Measurements from ENCODE around the gene ABHD6. TPM values are rescaled to one million over a fixed set of nuclear protein-coding genes. Genes with fewer than 3 reads are reported as not detected.
"Not testable (repeated sequence)": the region's sequence is repeated elsewhere in the genome, so short reads cannot be mapped to it uniquely, and the experiment has no call there.

Gene ABHD6
- total RNA-seq, 1 donor from 2014 or later: 5.2 TPM

DNA sequence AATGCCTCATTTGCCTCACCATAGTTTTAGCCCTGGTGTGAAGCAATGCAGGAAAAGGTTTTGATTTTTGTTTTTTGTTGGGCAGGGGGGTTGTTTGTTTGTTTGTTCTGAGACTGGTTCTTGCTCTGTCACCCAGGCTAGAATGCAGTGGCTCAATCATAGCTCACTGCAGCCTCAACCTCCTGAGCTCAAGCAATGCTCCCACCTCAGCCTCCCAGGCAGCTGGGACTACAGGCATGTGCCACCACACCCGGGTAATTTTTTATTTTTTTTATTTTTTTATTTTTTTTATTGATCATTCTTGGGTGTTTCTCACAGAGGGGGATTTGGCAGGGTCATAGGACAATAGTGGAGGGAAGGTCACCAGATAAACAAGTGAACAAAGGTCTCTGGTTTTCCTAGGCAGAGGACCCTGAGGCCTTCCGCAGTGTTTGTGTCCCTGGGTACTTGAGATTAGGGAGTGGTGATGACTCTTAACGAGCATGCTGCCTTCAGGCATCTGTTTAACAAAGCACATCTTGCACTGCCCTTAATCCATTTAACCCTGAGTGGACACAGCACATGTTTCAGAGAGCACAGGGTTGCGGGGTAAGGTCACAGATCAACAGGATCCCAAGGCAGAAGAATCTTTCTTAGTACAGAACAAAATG, 51.5 kb downstream of the ABHD6 start:
- H3K27me3 ChIP-seq (ENCODE audit: control insufficient read depth in 3 of 3, insufficient read depth in 3 of 3, low read length in 3 of 3); H3K4me3 ChIP-seq (ENCODE audit: low read length in 3 of 3); H3K9ac ChIP-seq (ENCODE audit: low read depth in 1 of 3, low read length in 3 of 3); H3K27ac ChIP-seq (ENCODE audit: low read depth, low read length); H3K9me3 ChIP-seq (ENCODE audit: control insufficient read depth in 3 of 3, low read length in 3 of 3): not testable (repeated sequence)
- Histone ChIP-seq H3K36me3 (ENCODE audit: control insufficient read depth in 3 of 3, insufficient read depth in 3 of 3, low read length in 3 of 3) (peaks cover 0 to 11% (median 10%) of the 10 kb centered on the region in 3 donors), H3K4me1 (ENCODE audit: control insufficient read depth in 3 of 3, insufficient read depth in 3 of 3, low read length in 3 of 3) (peaks cover 3 to 22% (median 15%) of the 10 kb centered on the region in 3 donors)

DNA sequence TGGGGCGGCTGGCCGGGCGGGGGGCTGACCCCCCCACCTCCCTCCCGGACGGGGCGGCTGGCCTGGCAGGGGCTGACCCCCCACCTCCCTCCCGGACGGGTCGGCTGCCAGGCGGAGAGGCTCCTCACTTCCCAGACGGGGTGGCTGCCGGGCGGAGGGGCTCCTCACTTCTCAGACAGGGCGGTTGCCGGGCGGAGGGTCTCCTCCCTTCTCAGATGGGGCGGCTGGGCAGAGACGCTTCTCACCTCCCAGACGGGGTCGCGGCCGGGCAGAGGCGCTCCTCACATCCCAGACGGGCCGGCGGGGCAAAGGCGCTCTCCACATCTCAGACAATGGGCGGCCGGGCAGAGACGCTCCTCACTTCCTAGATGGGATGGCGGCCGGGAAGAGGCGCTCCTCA, 52.9 kb downstream of the ABHD6 start:
- not testable (repeated sequence) for H3K9ac ChIP-seq (ENCODE audit: low read depth in 1 of 3, low read length in 3 of 3); H3K4me3 ChIP-seq (ENCODE audit: low read length in 3 of 3); H3K27me3 ChIP-seq (ENCODE audit: control insufficient read depth in 3 of 3, insufficient read depth in 3 of 3, low read length in 3 of 3); H3K9me3 ChIP-seq (ENCODE audit: control insufficient read depth in 3 of 3, low read length in 3 of 3); H3K27ac ChIP-seq (ENCODE audit: low read depth, low read length)
- H3K36me3 ChIP-seq (ENCODE audit: control insufficient read depth in 3 of 3, insufficient read depth in 3 of 3, low read length in 3 of 3): peaks cover 0 to 11% (median 5%) of the 10 kb centered on the region in 3 donors
- H3K4me1 ChIP-seq (ENCODE audit: control insufficient read depth in 3 of 3, insufficient read depth in 3 of 3, low read length in 3 of 3): peaks cover 3 to 18% (median 15%) of the 10 kb centered on the region in 3 donors

DNA sequence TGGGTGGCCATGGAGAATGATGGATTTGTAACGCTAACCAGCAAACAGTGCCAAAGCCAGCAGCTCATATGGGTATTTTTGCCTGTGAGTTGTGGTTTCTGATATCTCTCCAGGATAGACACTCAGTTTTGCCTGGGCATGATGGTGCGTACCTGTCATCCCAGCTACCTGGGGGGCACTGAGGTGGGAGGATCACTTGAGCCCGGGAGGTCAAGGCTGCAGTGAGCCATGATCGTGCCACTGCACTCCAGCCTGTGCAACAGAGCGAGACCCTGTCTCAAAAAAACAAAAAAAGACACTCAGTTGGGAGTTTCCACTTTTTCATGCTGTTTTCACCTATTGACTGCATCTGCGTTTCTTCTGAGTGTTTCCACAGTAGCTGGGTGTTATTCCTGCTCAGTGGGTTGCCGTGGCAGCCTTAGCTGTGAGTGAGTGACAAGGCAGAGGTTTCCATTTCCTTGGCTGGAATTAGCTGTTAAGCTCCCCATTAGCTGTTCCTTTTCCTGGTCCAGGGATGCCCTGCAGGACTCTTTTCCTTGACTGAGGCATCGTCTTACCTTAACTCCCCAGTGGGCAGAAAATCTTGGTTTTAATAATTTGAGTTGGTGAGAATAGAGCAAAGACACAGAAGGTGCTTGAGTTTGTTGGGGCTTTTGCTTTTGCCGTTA, 54.2 kb downstream of the ABHD6 start:
- no peak overlapping the region for H3K4me3 ChIP-seq (ENCODE audit: low read length in 3 of 3)
- H3K9ac ChIP-seq (ENCODE audit: low read depth in 1 of 3, low read length in 3 of 3): no peak overlapping the region
- H3K9me3 ChIP-seq (ENCODE audit: control insufficient read depth in 3 of 3, low read length in 3 of 3): no peaks in the 10 kb centered on the region
- no peaks in the 10 kb centered on the region for H3K27me3 ChIP-seq (ENCODE audit: control insufficient read depth in 3 of 3, insufficient read depth in 3 of 3, low read length in 3 of 3)
- peaks cover 0 to 8% (median 5%) of the 10 kb centered on the region in 3 donors for H3K36me3 ChIP-seq (ENCODE audit: control insufficient read depth in 3 of 3, insufficient read depth in 3 of 3, low read length in 3 of 3)
- no peak overlapping the region for H3K27ac ChIP-seq (ENCODE audit: low read depth, low read length)
- H3K4me1 ChIP-seq (ENCODE audit: control insufficient read depth in 3 of 3, insufficient read depth in 3 of 3, low read length in 3 of 3): peaks cover 3 to 23% (median 15%) of the 10 kb centered on the region in 3 donors

DNA sequence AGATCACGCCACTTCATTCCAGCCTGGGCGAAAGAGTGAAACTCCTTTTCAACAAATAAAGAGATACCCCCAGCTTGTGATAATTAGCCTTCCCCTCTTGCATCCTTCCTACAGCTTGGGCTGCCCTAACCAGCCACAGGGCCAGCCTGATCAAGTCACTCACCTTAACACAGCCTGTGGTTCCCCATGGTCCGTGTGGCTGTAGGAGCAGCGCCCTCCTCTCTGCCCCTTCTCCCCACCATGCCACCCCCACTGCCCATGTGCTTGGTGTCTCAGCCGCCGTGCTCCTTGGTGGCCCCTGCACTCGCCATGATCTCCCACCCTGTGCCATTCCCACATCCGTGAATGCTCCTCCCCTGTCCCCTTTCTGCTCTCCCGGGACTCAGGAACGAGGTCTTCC, 55.3 kb downstream of the ABHD6 start:
- no peak overlapping the region for H3K9ac ChIP-seq (ENCODE audit: low read depth in 1 of 3, low read length in 3 of 3)
- H3K27ac ChIP-seq (ENCODE audit: low read depth, low read length): no peak overlapping the region
- H3K4me1 ChIP-seq (ENCODE audit: control insufficient read depth in 3 of 3, insufficient read depth in 3 of 3, low read length in 3 of 3): peaks cover 5 to 19% (median 9%) of the 10 kb centered on the region in 3 donors
- H3K27me3 ChIP-seq (ENCODE audit: control insufficient read depth in 3 of 3, insufficient read depth in 3 of 3, low read length in 3 of 3): no peaks in the 10 kb centered on the region
- H3K4me3 ChIP-seq (ENCODE audit: low read length in 3 of 3): no peak overlapping the region
- H3K9me3 ChIP-seq (ENCODE audit: control insufficient read depth in 3 of 3, low read length in 3 of 3): no peaks in the 10 kb centered on the region
- H3K36me3 ChIP-seq (ENCODE audit: control insufficient read depth in 3 of 3, insufficient read depth in 3 of 3, low read length in 3 of 3): peaks cover 0 to 2% (median 2%) of the 10 kb centered on the region in 3 donors

DNA sequence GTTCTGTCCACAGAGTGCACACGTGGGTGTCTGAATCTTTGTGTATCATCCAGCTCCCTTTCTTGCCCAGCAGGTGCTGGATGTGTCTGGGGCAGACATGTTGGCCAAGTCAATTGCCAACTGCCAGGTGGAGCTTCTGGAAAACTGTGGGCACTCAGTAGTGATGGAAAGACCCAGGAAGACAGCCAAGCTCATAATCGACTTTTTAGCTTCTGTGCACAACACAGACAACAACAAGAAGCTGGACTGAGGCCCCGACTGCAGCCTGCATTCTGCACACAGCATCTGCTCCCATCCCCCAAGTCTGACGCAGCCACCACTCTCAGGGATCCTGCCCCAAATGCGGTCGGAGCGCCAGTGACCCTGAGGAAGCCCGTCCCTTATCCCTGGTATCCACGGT, 55.9 kb downstream of the ABHD6 start:
- H3K27me3 ChIP-seq (ENCODE audit: control insufficient read depth in 3 of 3, insufficient read depth in 3 of 3, low read length in 3 of 3): no peaks in the 10 kb centered on the region
- no peak overlapping the region for H3K9ac ChIP-seq (ENCODE audit: low read depth in 1 of 3, low read length in 3 of 3)
- peaks cover 8 to 25% (median 8%) of the 10 kb centered on the region in 3 donors for H3K4me1 ChIP-seq (ENCODE audit: control insufficient read depth in 3 of 3, insufficient read depth in 3 of 3, low read length in 3 of 3)
- H3K4me3 ChIP-seq (ENCODE audit: low read length in 3 of 3): no peak overlapping the region
- H3K36me3 ChIP-seq (ENCODE audit: control insufficient read depth in 3 of 3, insufficient read depth in 3 of 3, low read length in 3 of 3): no peaks in the 10 kb centered on the region
- H3K9me3 ChIP-seq (ENCODE audit: control insufficient read depth in 3 of 3, low read length in 3 of 3): no peaks in the 10 kb centered on the region
- H3K27ac ChIP-seq (ENCODE audit: low read depth, low read length): no peak overlapping the region

DNA sequence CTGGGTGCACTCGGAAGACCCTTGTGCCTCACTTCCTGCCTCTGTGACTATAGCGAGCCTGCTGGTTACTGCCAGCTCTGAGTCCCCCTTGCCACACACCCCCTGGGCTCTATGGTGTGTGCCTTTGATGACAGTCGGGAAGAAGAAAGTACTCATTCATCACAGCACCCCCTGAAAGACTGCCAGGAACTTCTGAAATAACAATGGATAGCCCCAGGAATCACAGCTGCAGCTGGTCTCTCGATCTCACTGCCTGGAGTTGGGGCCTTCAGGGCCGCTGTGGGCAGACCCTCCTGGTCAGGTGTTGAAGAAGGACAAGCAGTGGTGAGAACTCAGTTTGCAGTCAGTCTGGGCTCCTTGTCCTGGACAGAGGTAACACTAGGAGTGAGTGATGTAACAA, 58.7 kb downstream of the ABHD6 start:
- Histone ChIP-seq H3K9me3 (ENCODE audit: control insufficient read depth in 3 of 3, low read length in 3 of 3) (no peaks in the 10 kb centered on the region), H3K36me3 (ENCODE audit: control insufficient read depth in 3 of 3, insufficient read depth in 3 of 3, low read length in 3 of 3) (no peaks in the 10 kb centered on the region), H3K4me3 (ENCODE audit: low read length in 3 of 3) (no peak overlapping the region), H3K9ac (ENCODE audit: low read depth in 1 of 3, low read length in 3 of 3) (no peak overlapping the region), H3K4me1 (ENCODE audit: control insufficient read depth in 3 of 3, insufficient read depth in 3 of 3, low read length in 3 of 3) (peaks cover 9 to 28% (median 9%) of the 10 kb centered on the region in 3 donors), H3K27ac (ENCODE audit: low read depth, low read length) (no peak overlapping the region), H3K27me3 (ENCODE audit: control insufficient read depth in 3 of 3, insufficient read depth in 3 of 3, low read length in 3 of 3) (peaks cover 0 to 4% (median 0%) of the 10 kb centered on the region in 3 donors)

DNA sequence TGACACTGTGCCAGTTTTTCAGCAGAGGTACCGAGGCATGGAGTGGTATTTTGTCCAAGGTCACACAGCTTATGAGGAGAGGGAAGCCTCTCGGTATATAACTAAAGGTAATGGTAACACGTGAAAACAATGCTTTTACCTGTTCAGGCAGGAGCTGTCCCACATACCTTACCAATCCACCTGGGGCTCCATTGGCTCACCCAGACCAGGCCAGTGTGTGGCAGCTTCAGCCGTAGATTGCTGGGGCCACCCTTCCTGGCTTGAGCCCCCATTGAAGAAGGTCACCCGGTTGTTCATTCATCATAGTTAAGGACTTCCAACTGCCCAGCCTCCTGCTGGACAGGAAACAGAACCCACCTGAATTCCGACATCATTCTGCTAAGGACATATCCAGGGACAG, 59.3 kb downstream of the ABHD6 start:
- Histone ChIP-seq H3K4me3 (ENCODE audit: low read length in 3 of 3) (no peak overlapping the region), H3K36me3 (ENCODE audit: control insufficient read depth in 3 of 3, insufficient read depth in 3 of 3, low read length in 3 of 3) (no peaks in the 10 kb centered on the region), H3K27ac (ENCODE audit: low read depth, low read length) (no peak overlapping the region), H3K9ac (ENCODE audit: low read depth in 1 of 3, low read length in 3 of 3) (no peak overlapping the region), H3K27me3 (ENCODE audit: control insufficient read depth in 3 of 3, insufficient read depth in 3 of 3, low read length in 3 of 3) (peaks cover 0 to 5% (median 0%) of the 10 kb centered on the region in 3 donors), H3K9me3 (ENCODE audit: control insufficient read depth in 3 of 3, low read length in 3 of 3) (no peaks in the 10 kb centered on the region), H3K4me1 (ENCODE audit: control insufficient read depth in 3 of 3, insufficient read depth in 3 of 3, low read length in 3 of 3) (peaks cover 9 to 28% (median 9%) of the 10 kb centered on the region in 3 donors)

DNA sequence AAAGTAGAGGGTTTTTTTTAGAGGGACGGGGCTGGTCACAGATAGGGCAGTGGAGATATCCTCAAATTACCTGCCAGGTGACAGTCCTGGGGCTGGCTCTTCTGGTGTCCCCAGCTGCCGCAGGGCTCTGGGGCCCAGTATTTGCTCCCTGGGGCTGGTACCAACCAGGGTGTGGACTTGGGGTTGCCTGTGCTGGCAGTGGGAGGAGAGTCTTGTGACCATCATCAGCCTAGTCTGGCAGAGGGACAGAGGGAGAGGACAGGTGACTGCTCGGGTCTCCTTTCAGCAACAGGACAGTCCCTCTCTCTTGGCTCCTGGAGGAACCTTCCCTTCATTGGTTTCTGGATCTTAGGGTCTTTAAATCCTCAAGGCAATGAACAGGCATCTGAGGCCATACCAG, 60.6 kb downstream of the ABHD6 start:
- Histone ChIP-seq H3K4me3 (ENCODE audit: low read length in 3 of 3) (peak overlapping the region in 1 of 3 donors; percentile 41), H3K9ac (ENCODE audit: low read depth in 1 of 3, low read length in 3 of 3) (no peak overlapping the region), H3K36me3 (ENCODE audit: control insufficient read depth in 3 of 3, insufficient read depth in 3 of 3, low read length in 3 of 3) (no peaks in the 10 kb centered on the region), H3K9me3 (ENCODE audit: control insufficient read depth in 3 of 3, low read length in 3 of 3) (no peaks in the 10 kb centered on the region), H3K27me3 (ENCODE audit: control insufficient read depth in 3 of 3, insufficient read depth in 3 of 3, low read length in 3 of 3) (peaks cover 0 to 5% (median 0%) of the 10 kb centered on the region in 3 donors), H3K27ac (ENCODE audit: low read depth, low read length) (no peak overlapping the region), H3K4me1 (ENCODE audit: control insufficient read depth in 3 of 3, insufficient read depth in 3 of 3, low read length in 3 of 3) (peaks cover 9 to 25% (median 9%) of the 10 kb centered on the region in 3 donors)

DNA sequence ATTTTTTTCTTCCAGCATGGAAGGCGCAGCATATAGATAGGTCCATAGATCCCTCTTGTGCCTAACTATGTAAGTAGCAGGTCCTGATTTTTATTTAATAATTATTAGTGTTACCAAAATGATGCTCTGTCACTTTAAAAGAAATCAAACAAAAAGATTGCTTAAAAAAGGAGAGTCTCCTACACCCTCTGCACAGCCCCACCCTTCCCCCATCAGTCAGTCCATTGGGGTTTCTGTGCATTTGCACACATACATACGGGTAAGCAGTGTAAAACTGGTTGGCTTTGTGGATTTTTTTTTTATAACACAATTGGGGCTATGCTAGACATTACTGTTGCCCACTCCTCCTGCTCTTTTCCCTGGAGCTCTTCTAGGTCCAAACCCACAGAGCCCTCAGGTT, 61.5 kb downstream of the ABHD6 start:
- Histone ChIP-seq H3K9me3 (ENCODE audit: control insufficient read depth in 3 of 3, low read length in 3 of 3) (no peaks in the 10 kb centered on the region), H3K27me3 (ENCODE audit: control insufficient read depth in 3 of 3, insufficient read depth in 3 of 3, low read length in 3 of 3) (peaks cover 0 to 5% (median 0%) of the 10 kb centered on the region in 3 donors), H3K36me3 (ENCODE audit: control insufficient read depth in 3 of 3, insufficient read depth in 3 of 3, low read length in 3 of 3) (no peaks in the 10 kb centered on the region), H3K9ac (ENCODE audit: low read depth in 1 of 3, low read length in 3 of 3) (no peak overlapping the region), H3K4me1 (ENCODE audit: control insufficient read depth in 3 of 3, insufficient read depth in 3 of 3, low read length in 3 of 3) (peaks cover 6 to 20% (median 9%) of the 10 kb centered on the region in 3 donors), H3K4me3 (ENCODE audit: low read length in 3 of 3) (no peak overlapping the region), H3K27ac (ENCODE audit: low read depth, low read length) (no peak overlapping the region)

DNA sequence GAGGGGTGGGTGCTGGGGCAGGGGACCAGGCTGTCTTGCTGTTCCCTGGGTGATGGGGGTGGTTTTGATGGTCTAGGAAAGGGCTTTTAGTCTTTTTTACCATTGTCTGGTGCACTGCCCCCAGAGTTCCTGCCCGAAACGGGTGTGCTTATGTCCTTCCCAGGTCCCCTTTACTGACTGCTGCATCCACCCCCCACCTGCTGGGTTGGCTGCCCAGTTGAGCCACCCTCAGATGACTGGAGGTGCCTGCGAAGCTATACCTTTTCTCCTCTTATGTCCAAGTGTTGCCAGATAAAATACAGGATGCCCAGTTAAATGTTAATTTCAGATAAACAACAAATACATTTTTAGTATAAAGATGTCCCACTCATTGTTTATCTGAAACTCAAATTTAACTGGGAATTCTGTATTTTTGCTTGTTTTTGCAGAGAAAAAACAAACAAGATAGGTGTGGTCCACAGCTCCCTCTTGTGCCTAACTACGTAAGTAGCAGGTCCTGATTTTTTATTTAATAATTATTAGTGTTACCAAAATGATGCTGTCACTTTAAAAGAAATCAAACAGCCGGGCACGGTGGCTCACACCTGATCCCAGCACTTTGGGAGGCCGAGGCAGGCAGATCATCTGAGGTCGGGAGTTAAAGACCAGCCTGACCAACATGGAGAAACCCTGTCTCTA, 62.4 kb downstream of the ABHD6 start:
- H3K27ac ChIP-seq (ENCODE audit: low read depth, low read length): no peak overlapping the region
- no peak overlapping the region for H3K4me3 ChIP-seq (ENCODE audit: low read length in 3 of 3)
- H3K36me3 ChIP-seq (ENCODE audit: control insufficient read depth in 3 of 3, insufficient read depth in 3 of 3, low read length in 3 of 3): no peaks in the 10 kb centered on the region
- no peak overlapping the region for H3K9ac ChIP-seq (ENCODE audit: low read depth in 1 of 3, low read length in 3 of 3)
- peaks cover 6 to 19% (median 9%) of the 10 kb centered on the region in 3 donors for H3K4me1 ChIP-seq (ENCODE audit: control insufficient read depth in 3 of 3, insufficient read depth in 3 of 3, low read length in 3 of 3)
- H3K9me3 ChIP-seq (ENCODE audit: control insufficient read depth in 3 of 3, low read length in 3 of 3): no peaks in the 10 kb centered on the region
- peaks cover 0 to 5% (median 0%) of the 10 kb centered on the region in 3 donors for H3K27me3 ChIP-seq (ENCODE audit: control insufficient read depth in 3 of 3, insufficient read depth in 3 of 3, low read length in 3 of 3)
